HUDEP-2 (cell line): ENCODE data around the gene FHAD1.

Experiments used
- DNase-seq, 76 experiments: peaks; one replicate each; lab custom pipeline; 2025; ENCODE audit not compliant: unreplicated experiment in 76 of 76; lab: John Stamatoyannopoulos, UW

The FHAD1 gene

GRCh38 chr1:15390667-15391066, 143.6 kb downstream of the FHAD1 start:
- peak in 1 of 76 experiments; percentile 13 for DNase-seq

- DNase-seq = no peak
Observed at GRCh38 chr1:15391366-15391765, 144.3 kb downstream of the FHAD1 start.

- no peak for DNase-seq
Observed at GRCh38 chr1:15393475-15394257, 146.6 kb downstream of the FHAD1 start.

GRCh38 chr1:15394258-15394690, 147.3 kb downstream of the FHAD1 start:
- no peak for DNase-seq

DNA sequence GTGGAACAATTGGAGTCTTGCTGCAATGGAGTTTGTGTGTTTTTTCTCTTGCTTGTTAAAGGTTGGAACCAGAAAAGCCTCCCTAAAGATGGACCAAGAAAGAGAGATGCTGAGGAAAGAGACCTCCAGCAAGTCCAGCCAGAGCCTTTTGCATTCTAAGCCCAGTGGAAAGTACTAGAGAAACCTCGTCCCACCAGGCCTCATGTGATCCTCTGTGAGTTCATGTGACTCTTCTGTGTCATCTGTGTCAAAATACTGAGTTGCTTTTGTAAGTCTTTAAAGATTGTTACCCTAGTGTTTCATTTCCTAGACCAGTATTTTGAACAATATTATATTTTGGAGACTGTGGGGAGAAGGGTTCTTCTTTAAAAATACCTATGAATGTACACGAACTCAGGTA, 150.2 kb downstream of the FHAD1 start:
- DNase-seq = no peak

GRCh38 chr1:15399710-15400109, 152.7 kb downstream of the FHAD1 start:
- DNase-seq = no peak

- no peak for DNase-seq
Observed at GRCh38 chr1:15400627-15401026, 153.6 kb downstream of the FHAD1 start.

DNA sequence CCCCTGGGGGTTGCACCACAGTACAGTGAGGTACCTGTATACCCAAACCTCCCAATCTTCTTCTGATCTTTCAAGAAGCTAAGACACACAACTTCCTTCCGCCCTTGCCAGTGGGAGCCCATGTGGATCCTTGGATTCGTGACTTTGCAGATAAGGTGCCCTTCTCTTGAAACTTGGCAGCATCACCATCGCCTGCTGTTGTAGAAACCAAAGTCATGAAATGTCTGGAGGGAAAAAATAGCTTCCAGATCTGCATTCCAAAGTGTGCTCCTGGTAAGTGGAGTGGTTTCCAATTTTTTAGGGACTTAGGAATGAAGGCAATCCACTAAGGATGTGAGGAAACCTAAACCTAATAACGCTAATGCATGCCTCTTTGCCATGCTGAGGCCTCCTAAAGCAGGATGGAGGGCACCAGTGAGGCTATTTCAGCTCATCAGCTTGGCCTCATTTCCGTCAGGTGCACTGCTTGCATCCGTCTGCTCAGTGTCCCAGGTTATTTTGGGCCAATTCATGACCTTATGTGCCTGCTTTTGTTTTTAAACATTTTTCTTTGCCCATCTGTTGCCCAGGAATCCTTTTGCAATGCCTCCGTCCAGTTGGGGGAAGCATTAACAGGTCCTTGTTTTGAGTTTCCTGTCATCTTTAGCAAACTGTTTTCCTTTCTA, 154.5 kb downstream of the FHAD1 start:
- no peak for DNase-seq

DNA sequence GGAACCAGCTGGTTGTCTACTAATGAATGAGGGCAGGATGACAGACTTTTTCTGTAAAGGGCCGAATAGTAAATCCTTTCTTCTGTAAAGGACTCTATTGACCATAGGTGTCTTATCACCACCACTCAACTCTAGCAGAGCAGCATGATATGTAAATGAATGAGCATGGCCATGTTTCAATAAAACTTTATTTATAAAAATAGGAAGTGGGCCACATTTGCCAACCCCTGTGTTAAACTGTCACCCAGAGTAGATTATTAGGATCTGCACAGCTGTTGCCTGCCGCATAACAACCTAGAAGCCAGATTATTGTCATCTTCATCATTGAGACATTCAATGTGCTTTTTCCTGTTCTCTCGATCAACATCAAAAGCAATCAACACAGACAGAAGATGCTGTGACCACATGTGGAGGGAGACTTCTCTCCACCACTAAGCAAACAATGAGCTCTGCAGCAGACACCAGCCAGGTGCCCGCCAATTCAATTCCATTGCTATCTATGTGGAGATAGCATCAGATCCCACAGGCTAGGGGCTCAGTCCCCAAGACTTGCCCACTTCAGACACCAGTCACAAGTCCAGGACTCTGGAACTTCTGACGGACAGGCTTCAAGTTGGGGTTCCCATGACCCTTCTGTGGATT, 155.9 kb downstream of the FHAD1 start:
- DNase-seq = no peak

GRCh38 chr1:15403962-15404580, 157.0 kb downstream of the FHAD1 start:
- DNase-seq = no peak

- DNase-seq = no peak
Observed at GRCh38 chr1:15405106-15405850, 158.3 kb downstream of the FHAD1 start.

GRCh38 chr1:15406614-15407559, 159.9 kb downstream of the FHAD1 start:
- no peak for DNase-seq

- DNase-seq = no peak
Observed at GRCh38 chr1:15407580-15407979, 160.6 kb downstream of the FHAD1 start.

- no peak for DNase-seq
Observed at GRCh38 chr1:15408890-15409387, 161.9 kb downstream of the FHAD1 start.

GRCh38 chr1:15409388-15410222, 162.6 kb downstream of the FHAD1 start, which contains the start of gene EFHD2:
Gene EFHD2 (plus strand): TSS chr1:15409888. CDS start chr1:15409972, 84 bp downstream.
- DNase-seq = peak in 61 of 76 experiments; percentile 5 to 81 (median 55)

DNA sequence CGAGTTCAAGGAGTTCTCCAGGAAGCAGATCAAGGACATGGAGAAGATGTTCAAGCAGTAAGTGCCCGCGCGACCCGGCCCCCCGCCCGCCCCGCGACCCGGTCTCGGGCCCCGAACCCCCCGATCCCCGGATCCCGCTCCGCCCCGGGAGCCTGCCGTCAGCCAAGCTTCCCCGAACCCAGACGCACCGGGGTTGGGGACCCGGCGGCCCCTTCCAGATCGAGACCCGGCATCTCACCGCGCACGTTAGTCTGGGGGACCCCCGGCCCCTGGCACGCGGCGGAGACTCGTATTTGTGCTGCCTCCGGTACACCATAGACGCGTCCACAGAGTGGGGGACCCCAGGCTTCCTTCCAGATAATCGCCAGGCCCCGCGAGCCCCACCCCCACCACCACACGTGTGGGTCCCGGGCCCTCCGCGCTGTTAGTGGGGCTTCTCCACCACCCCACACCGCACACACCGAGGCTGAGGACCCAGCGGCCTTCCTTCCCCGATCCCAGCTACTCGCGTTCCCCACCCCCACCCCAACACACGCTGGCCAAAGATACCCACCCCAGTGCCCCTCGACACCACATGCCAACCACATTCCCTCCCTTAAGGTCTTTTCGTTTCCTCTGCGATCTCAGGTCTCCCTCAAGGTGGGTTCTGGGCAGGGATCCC, 163.3 kb downstream of the FHAD1 start:
- DNase-seq = no peak

DNA sequence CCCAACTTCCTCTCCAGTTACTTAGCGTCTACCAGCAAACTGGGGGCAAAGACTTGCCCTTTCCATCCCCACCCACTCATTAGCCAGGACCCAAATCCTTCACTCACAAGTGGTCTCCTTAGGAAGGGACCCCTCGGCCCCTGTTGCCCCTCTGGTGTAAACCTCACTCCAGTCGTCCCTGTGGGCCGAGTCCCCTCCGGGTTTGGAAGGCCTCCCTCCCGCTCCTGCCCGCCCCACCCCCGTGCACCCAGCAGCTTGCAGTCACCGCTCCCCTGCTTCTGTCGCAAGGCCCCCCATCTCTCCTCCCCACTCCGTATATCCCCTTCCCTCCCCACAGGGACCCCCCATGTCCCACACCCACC, 163.8 kb downstream of the FHAD1 start:
- DNase-seq = no peak
